B cell (primary cell): ENCODE data around the gene SC5D.

Experiments
- CTCF ChIP-seq: fragments of 200-600 bp; IDR thresholded peaks from one replicate; pipeline ENCODE4 v1.8.0; 2022; ENCODE audit warnings: antibody characterized with exemption, mild to moderate bottlenecking
- EZH2 ChIP-seq: IDR thresholded peaks from 2 replicates; pipeline ENCODE4 v1.6.1; 2012; ENCODE audit warnings: borderline replicate concordance, low read depth, mild to moderate bottlenecking, moderate library complexity, low read length; ENCODE audit not compliant: insufficient read depth, poor library complexity, severe bottlenecking

GRCh38 chr11:121341609-121342008, 49.0 kb downstream of the SC5D start:
- no peak for TF ChIP-seq CTCF
- TF ChIP-seq EZH2, result no peak
